Fibroblast of lung (primary cell): ENCODE results near the gene SURF4.

Experiments used
- CTCF ChIP-seq, 2 donors: IDR thresholded peaks in 1 of 2; conservative IDR thresholded peaks in 1 of 2; 1 replicate in 1 of 2; 2 replicates in 1 of 2; pipeline ENCODE4 v1.5.1; 2011 to 2012; ENCODE audit warnings: low read length in 2 of 2, control low read depth in 1 of 2, inconsistent platforms in 1 of 2, low read depth in 1 of 2, mild to moderate bottlenecking in 1 of 2
- EZH2 ChIP-seq: IDR thresholded peaks from 2 replicates; pipeline ENCODE4 v1.5.1; 2012; ENCODE audit warnings: low read length, control low read depth, mild to moderate bottlenecking; ENCODE audit errors: missing control alignments

- TF ChIP-seq CTCF (conservative IDR thresholded peaks at IDR 0.05 in 1 of 2, IDR thresholded peaks at IDR 0.05 in 1 of 2; ENCODE audit: low read depth in 1 of 2, low read length in 2 of 2) (no peak), EZH2 (no peak)
Measured at GRCh38 chr9:133361507-133362092, 14.3 kb downstream of the SURF4 start.
